Astrocyte (in vitro differentiated cells and primary cell): Measurements from ENCODE around the gene PTK7. TPM values are rescaled to one million over a fixed set of nuclear protein-coding genes. Genes with fewer than 3 reads are reported as not detected.

ENCODE experiments used
- DNase-seq: peaks from one replicate; pipeline ENCODE4 v3.0.0-alpha.2; 2010; ENCODE audit warnings: low read depth
- FAIRE-seq: peaks from 2 replicates; lab custom pipeline; 2011; peaks lifted over from hg19 to GRCh38; lab: Jason Lieb, UNC
- H2AFZ ChIP-seq: 2 replicates; pipeline ENCODE4 v1.6.0; 2012; ENCODE audit warnings: low read depth, low read length, inconsistent platforms
- H3K27ac ChIP-seq: 2 replicates; pipeline ENCODE4 v1.5.1; 2011; ENCODE audit warnings: low read depth, low read length, inconsistent platforms
- H3K27me3 ChIP-seq: 2 replicates; pipeline ENCODE4 v1.6.0; 2011; ENCODE audit warnings: low read length, inconsistent platforms; ENCODE audit not compliant: insufficient read depth
- H3K36me3 ChIP-seq: 2 replicates; pipeline ENCODE4 v1.5.1; 2011; ENCODE audit warnings: low read length, inconsistent platforms; ENCODE audit not compliant: insufficient read depth
- H3K4me1 ChIP-seq: 2 replicates; pipeline ENCODE4 v1.5.1; 2011; ENCODE audit warnings: low read length, inconsistent platforms; ENCODE audit not compliant: insufficient read depth
- H3K4me2 ChIP-seq: 2 replicates; pipeline ENCODE4 v1.6.0; 2012; ENCODE audit warnings: low read length, inconsistent platforms
- H3K4me3 ChIP-seq: 2 replicates; pipeline ENCODE4 v1.5.1; 2011; ENCODE audit warnings: low read depth, mild to moderate bottlenecking, low read length, inconsistent platforms; ENCODE audit not compliant: insufficient read depth
- H3K79me2 ChIP-seq: 2 replicates; pipeline ENCODE4 v1.6.0; 2012; ENCODE audit warnings: mild to moderate bottlenecking, low read length, inconsistent platforms; ENCODE audit not compliant: insufficient read depth
- H3K9ac ChIP-seq: 2 replicates; pipeline ENCODE4 v1.6.0; 2012; ENCODE audit warnings: mild to moderate bottlenecking, low read length, inconsistent platforms
- H3K9me3 ChIP-seq: 2 replicates; pipeline ENCODE4 v1.5.1; 2012; ENCODE audit warnings: low read depth, mild to moderate bottlenecking, low read length, inconsistent platforms; ENCODE audit not compliant: insufficient read depth
- H4K20me1 ChIP-seq: 2 replicates; pipeline ENCODE4 v1.6.0; 2012; ENCODE audit warnings: low read length, inconsistent platforms; ENCODE audit not compliant: insufficient read depth
- H3K27ac Mint-ChIP-seq: one replicate; pipeline ENCODE4 v1.8.0; 2021; ENCODE audit warnings: mild to moderate bottlenecking, mixed read lengths; ENCODE audit not compliant: unreplicated experiment
- H3K27me3 Mint-ChIP-seq: one replicate; pipeline ENCODE4 v1.8.0; 2021; ENCODE audit warnings: low read depth, mixed read lengths; ENCODE audit not compliant: unreplicated experiment
- H3K36me3 Mint-ChIP-seq: one replicate; pipeline ENCODE4 v1.8.0; 2021; ENCODE audit warnings: low read depth, mixed read lengths; ENCODE audit not compliant: unreplicated experiment
- H3K4me1 Mint-ChIP-seq: one replicate; pipeline ENCODE4 v1.8.0; 2021; ENCODE audit warnings: low read depth, mixed read lengths; ENCODE audit not compliant: unreplicated experiment
- H3K4me3 Mint-ChIP-seq: one replicate; pipeline ENCODE4 v1.8.0; 2021; ENCODE audit warnings: mild to moderate bottlenecking, moderate library complexity, mixed read lengths; ENCODE audit not compliant: unreplicated experiment
- H3K9me3 Mint-ChIP-seq: one replicate; pipeline ENCODE4 v1.8.0; 2021; ENCODE audit warnings: mild to moderate bottlenecking, mixed read lengths; ENCODE audit not compliant: unreplicated experiment
- EZH2 ChIP-seq: IDR thresholded peaks from 2 replicates; pipeline ENCODE4 v1.6.1; 2012; ENCODE audit warnings: mild to moderate bottlenecking, low read length, inconsistent platforms; ENCODE audit not compliant: insufficient read depth
- total RNA-seq: library from RNA; stranded (reverse); gene quantifications from 2 replicates; pipeline ENCODE4 v1.2.1, GENCODE V29; 2021
- TF ChIP-seq, protein P1 (sequence below): IDR thresholded peaks from 2 replicates; pipeline ENCODE4 v1.5.1; 2011; ENCODE audit warnings: low read depth, mild to moderate bottlenecking, inconsistent platforms, low read length, moderate library complexity; ENCODE audit not compliant: insufficient read depth

The PTK7 gene
- total RNA-seq, 1 donor from 2014 or later = 506 TPM

DNA sequence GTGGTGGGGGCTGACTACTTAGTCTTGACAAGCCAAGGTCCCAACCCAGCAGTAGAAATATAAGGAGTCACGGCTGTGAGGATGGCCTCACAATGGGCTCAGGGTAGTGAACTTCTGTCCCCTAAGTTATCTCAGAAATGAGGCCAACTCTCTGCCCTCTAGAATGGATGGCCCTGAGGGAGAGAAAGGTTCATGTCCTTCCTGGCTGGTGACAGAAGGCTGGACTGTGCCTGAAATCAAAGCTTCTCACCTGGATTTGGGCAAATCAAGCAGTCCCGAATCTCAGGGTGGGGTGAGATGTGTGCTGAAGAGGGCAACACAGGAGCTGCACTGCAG lies 42.0 kb upstream of the PTK7 start:
- Mint-ChIP-seq H3K9me3 (no peaks in the 10 kb centered on the region), H3K27me3 (no peaks in the 10 kb centered on the region), H3K36me3 (peaks cover 23% of the 10 kb centered on the region), H3K4me1 (no peaks in the 10 kb centered on the region), H3K4me3 (no peak overlapping the region), H3K27ac (no peak overlapping the region)
- DNase-seq = no peak
- Histone ChIP-seq H3K36me3 (peaks cover 22% of the 10 kb centered on the region), H3K4me2 (no peak overlapping the region), H4K20me1 (peaks cover 24% of the 10 kb centered on the region), H3K79me2 (peaks cover 3% of the 10 kb centered on the region), H2AFZ (no peak overlapping the region), H3K9me3 (no peaks in the 10 kb centered on the region), H3K27me3 (no peaks in the 10 kb centered on the region), H3K4me1 (no peaks in the 10 kb centered on the region), H3K9ac (no peak overlapping the region), H3K4me3 (no peak overlapping the region), H3K27ac (no peak overlapping the region)
- TF ChIP-seq, protein P1, sequence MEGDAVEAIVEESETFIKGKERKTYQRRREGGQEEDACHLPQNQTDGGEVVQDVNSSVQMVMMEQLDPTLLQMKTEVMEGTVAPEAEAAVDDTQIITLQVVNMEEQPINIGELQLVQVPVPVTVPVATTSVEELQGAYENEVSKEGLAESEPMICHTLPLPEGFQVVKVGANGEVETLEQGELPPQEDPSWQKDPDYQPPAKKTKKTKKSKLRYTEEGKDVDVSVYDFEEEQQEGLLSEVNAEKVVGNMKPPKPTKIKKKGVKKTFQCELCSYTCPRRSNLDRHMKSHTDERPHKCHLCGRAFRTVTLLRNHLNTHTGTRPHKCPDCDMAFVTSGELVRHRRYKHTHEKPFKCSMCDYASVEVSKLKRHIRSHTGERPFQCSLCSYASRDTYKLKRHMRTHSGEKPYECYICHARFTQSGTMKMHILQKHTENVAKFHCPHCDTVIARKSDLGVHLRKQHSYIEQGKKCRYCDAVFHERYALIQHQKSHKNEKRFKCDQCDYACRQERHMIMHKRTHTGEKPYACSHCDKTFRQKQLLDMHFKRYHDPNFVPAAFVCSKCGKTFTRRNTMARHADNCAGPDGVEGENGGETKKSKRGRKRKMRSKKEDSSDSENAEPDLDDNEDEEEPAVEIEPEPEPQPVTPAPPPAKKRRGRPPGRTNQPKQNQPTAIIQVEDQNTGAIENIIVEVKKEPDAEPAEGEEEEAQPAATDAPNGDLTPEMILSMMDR = no peak
- no peak for TF ChIP-seq EZH2
- no peak for FAIRE-seq

DNA sequence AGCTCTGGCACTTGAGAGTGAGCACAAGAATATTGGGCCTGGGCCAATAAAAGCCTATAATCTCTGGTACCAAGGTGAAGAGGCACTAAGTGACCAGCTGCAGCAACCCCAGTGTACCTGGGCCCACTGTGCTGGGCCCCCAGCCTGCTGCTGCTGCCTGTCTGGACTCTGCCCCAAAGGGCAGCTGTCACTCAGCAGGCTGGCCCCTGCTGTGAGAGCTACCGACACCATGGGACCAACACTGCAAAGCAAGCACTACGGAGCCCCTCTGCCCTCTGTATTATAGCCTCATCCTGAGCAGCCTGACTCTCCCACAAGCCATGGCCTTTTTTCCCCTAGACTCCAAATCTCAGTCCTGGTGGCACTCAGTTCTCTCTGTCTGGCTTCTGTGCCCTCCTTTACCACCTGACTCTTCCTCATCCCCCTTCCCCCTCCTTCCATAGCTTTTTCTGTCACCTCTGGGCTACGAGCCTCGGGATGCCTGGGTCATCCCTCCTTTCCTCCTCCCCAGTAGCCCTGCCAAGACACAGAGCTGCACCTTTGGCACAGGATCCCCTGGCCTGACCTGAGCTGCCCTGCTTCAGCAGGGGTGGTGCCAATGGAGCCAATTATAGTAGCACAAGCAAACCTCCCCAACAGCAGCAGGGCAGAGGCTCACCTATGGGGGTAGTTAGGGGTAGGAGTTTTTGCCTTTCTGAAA lies 40.5 kb upstream of the PTK7 start:
- Histone ChIP-seq H3K9me3 (no peaks in the 10 kb centered on the region), H3K4me3 (no peak overlapping the region), H3K27me3 (no peaks in the 10 kb centered on the region), H3K36me3 (peaks cover 13% of the 10 kb centered on the region), H2AFZ (no peak overlapping the region), H3K9ac (no peak overlapping the region), H3K27ac (no peak overlapping the region), H3K4me2 (no peak overlapping the region), H4K20me1 (peaks cover 22% of the 10 kb centered on the region), H3K79me2 (no peaks in the 10 kb centered on the region), H3K4me1 (no peaks in the 10 kb centered on the region)
- peaks cover 21% of the 10 kb centered on the region for H3K36me3 Mint-ChIP-seq
- no peak overlapping the region for H3K27ac Mint-ChIP-seq
- FAIRE-seq (no peak), DNase-seq (no peak)
- no peak overlapping the region for H3K4me3 Mint-ChIP-seq
- no peaks in the 10 kb centered on the region for H3K4me1 Mint-ChIP-seq
- H3K27me3 Mint-ChIP-seq = no peaks in the 10 kb centered on the region
- TF ChIP-seq, protein P1 = no peak
- H3K9me3 Mint-ChIP-seq = no peaks in the 10 kb centered on the region

DNA sequence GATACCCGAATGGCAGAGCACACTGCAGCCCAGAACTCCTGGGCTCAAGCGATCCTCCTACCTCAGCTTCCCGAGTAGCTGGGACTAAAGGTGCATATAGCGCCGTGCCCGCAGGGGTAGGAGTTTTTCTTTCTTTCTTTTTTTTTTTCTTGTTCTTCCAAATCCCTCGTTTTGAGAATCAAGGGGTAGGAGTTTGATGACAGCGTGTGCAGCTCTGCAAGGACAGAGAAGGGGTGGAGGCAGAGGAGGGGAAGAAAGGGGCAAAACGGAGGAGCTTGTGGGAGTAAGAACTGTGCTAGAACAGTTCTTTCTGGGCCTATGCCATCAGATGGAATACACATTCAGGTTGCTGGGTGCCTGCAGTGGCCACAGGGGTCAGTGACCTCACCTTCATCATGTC lies 39.4 kb upstream of the PTK7 start:
- no peaks in the 10 kb centered on the region for H3K9me3 ChIP-seq
- H3K4me1 ChIP-seq = no peaks in the 10 kb centered on the region
- no peaks in the 10 kb centered on the region for H3K79me2 ChIP-seq
- H3K36me3 ChIP-seq = peaks cover 13% of the 10 kb centered on the region
- Mint-ChIP-seq H3K36me3 (peaks cover 21% of the 10 kb centered on the region), H3K27ac (no peak overlapping the region), H3K4me3 (no peak overlapping the region), H3K27me3 (no peaks in the 10 kb centered on the region), H3K9me3 (no peaks in the 10 kb centered on the region), H3K4me1 (no peaks in the 10 kb centered on the region)
- H3K4me3 ChIP-seq = no peak overlapping the region
- no peak overlapping the region for H3K27ac ChIP-seq
- TF ChIP-seq EZH2 = no peak
- TF ChIP-seq, protein P1 = no peak
- peaks cover 21% of the 10 kb centered on the region for H4K20me1 ChIP-seq
- DNase-seq (no peak), FAIRE-seq (no peak)
- no peak overlapping the region for H3K9ac ChIP-seq
- no peak overlapping the region for H3K4me2 ChIP-seq
- no peaks in the 10 kb centered on the region for H3K27me3 ChIP-seq
- H2AFZ ChIP-seq = no peak overlapping the region
